Ovary (tissue), 9 donors: ENCODE measurements around the gene TBATA. TPM values are rescaled to one million over a fixed set of nuclear protein-coding genes. Genes with fewer than 3 reads are reported as not detected.

Source experiments
- DNase-seq, 5 donors: peaks; one replicate each; pipeline ENCODE4 v3.0.0-alpha.2; 2019 to 2020
- H3K27ac ChIP-seq, 2 donors: fragments of 200-600 bp; one replicate each; pipeline versions ENCODE4 v1.5.1 to v1.8.0; 2019 to 2022
- H3K27me3 ChIP-seq: fragments of 200-600 bp; one replicate; pipeline ENCODE4 v1.8.0; 2022
- H3K36me3 ChIP-seq: fragments of 200-600 bp; sonication (generic); one replicate; pipeline ENCODE4 v1.5.1; 2019
- H3K4me1 ChIP-seq: one replicate; pipeline ENCODE4 v1.8.1; 2013; ENCODE audit warnings: mild to moderate bottlenecking, moderate library complexity; ENCODE audit not compliant: insufficient read depth
- H3K4me3 ChIP-seq: fragments of 200-600 bp; sonication (generic); one replicate; pipeline ENCODE4 v1.5.1; 2017
- H3K9me3 ChIP-seq, 2 donors: fragments of 200-600 bp in 1 of 2; sonication (generic) in 1 of 2; one replicate each; pipeline versions ENCODE4 v1.5.1 to v1.8.1; 2013 to 2019; ENCODE audit warnings: mild to moderate bottlenecking in 1 of 2, moderate library complexity in 1 of 2
- CTCF ChIP-seq, 3 donors: fragments of 450-650 bp in 2 of 3; fragments of 200-600 bp in 1 of 3; IDR thresholded peaks; one replicate each; pipeline versions ENCODE4 v1.5.1 to v1.8.0; 2016 to 2022; ENCODE audit warnings: antibody characterized with exemption in 3 of 3, mild to moderate bottlenecking in 1 of 3
- EP300 ChIP-seq: sonication (generic); formaldehyde crosslinking; IDR thresholded peaks from one replicate; pipeline ENCODE4 v1.6.1; 2017; ENCODE audit warnings: antibody characterized with exemption
- POLR2A ChIP-seq: fragments of 450-650 bp; IDR thresholded peaks from one replicate; pipeline ENCODE4 v1.6.1; 2017; ENCODE audit warnings: antibody characterized with exemption, mild to moderate bottlenecking, moderate library complexity
- WGBS, 3 donors: extraction: QIAGEN DNeasy Blood & Tissue Kit in 1 of 3; methylation state at CpG; one replicate each; pipeline versions ENCODE4 v1.1.5 to v1.1.7; 2013 to 2017; 5-methylcytosine and 5-hydroxymethylcytosine counted together
- intact Hi-C, 4 donors: fragments of 100-400 bp; cut with DNase I; formaldehyde crosslinking; loops; one replicate each; pipeline versions ENCODE4 v1.11.0 to v1.15.1; 2022 to 2023
- polyA plus RNA-seq, 2 donors: library from polyadenylated mRNA; stranded (reverse); fragments of 200-250 nt in 1 of 2; fragments of 350-450 nt in 1 of 2; fragmentation: Illumina TruSeq in 1 of 2; extraction: RNeasy Lipid Tissue Mini Kit (QIAGEN cat#74804) in 1 of 2; gene quantifications; one replicate each; pipeline ENCODE4 v1.2.3, GENCODE V29; 2013 to 2014
- total RNA-seq, 7 donors: library from RNA; depleted of rRNA in 2 of 7; stranded (reverse); fragments of >200 nt in 2 of 7; fragmentation: NEBNext Ultra II Directional in 3 of 7; extraction: Animal tissue kit (Norgen Biotek cat#: 25700) in 3 of 7; gene quantifications; one replicate each; pipeline versions ENCODE4 v1.1.0 to v1.2.4, GENCODE V29; 2016 to 2023
- donor health status: DM: no; HTN: no; CAD: no; lungs with moderate emphysema.
- donor health status: DM: no; HTN: no; CAD: no.
- donor health status: Bipolar disorder and iron deficiency.
- donor health status: DM: yes; HTN: yes; CAD: no.
- donor health status: DM: no; HTN: no; CAD: no.
- donor health status: DM: yes; HTN: yes; CAD: no.

The TBATA gene
- total and polyA plus RNA-seq, 9 donors: not detected

GRCh38 chr10:70751356-70751755 is 33.8 kb downstream of the TBATA start:
- H3K27ac ChIP-seq: no peak overlapping the region
- no peaks in the 10 kb centered on the region for H3K4me1 ChIP-seq
- intact Hi-C loops: loop anchor here in 2 of 4 donors (10.0 kb wide), 1 partner anchor 287 kb away; no protein-coding TSS in a partner anchor
- H3K36me3 ChIP-seq: no peaks in the 10 kb centered on the region
- no peak for TF ChIP-seq CTCF (IDR thresholded peaks at IDR 0.05)
- TF ChIP-seq POLR2A: no peak
- no peak for TF ChIP-seq EP300
- H3K4me3 ChIP-seq: no peak overlapping the region
- no peaks in the 10 kb centered on the region for H3K9me3 ChIP-seq
- 94 to 97% (median 95%) methylated on average over 9 of the region's 9 CpGs for WGBS, 3 donors
- H3K27me3 ChIP-seq: no peaks in the 10 kb centered on the region
- no peak for DNase-seq

GRCh38 chr10:70750156-70750703 is 34.9 kb downstream of the TBATA start:
- intact Hi-C loops: loop anchor here in 2 of 4 donors (10.0 kb wide), 1 partner anchor 285 kb away; no protein-coding TSS in a partner anchor
- no peak overlapping the region for H3K27ac ChIP-seq
- 50 to 80% (median 57%) methylated on average over 3 of the region's 3 CpGs for WGBS, 3 donors
- no peak overlapping the region for H3K4me3 ChIP-seq
- TF ChIP-seq POLR2A (no peak), CTCF (IDR thresholded peaks at IDR 0.05) (no peak), EP300 (no peak)
- no peaks in the 10 kb centered on the region for H3K9me3 ChIP-seq
- no peaks in the 10 kb centered on the region for H3K27me3 ChIP-seq
- H3K4me1 ChIP-seq: no peaks in the 10 kb centered on the region
- DNase-seq: no peak
- H3K36me3 ChIP-seq: no peaks in the 10 kb centered on the region

- no peaks in the 10 kb centered on the region for H3K4me1 ChIP-seq
- H3K9me3 ChIP-seq: no peaks in the 10 kb centered on the region
- 95 to 97% (median 96%) methylated on average over 10 of the region's 10 CpGs for whole genome bisulfite sequencing, 3 donors
- no peak overlapping the region for H3K4me3 ChIP-seq
- no peak for DNase-seq
- no peak for TF ChIP-seq EP300
- TF ChIP-seq POLR2A: no peak
- no peak for TF ChIP-seq CTCF (IDR thresholded peaks at IDR 0.05)
- intact Hi-C loops: loop anchor here in 2 of 4 donors (10.0 kb wide), 1 partner anchor 285 kb away; no protein-coding TSS in a partner anchor
- H3K27me3 ChIP-seq: no peaks in the 10 kb centered on the region
- H3K27ac ChIP-seq: no peak overlapping the region
- H3K36me3 ChIP-seq: no peaks in the 10 kb centered on the region
These were observed 35.4 kb downstream of the TBATA start for GRCh38 chr10:70749756-70750155.

- 93 to 96% (median 96%) methylated on average over 10 of the region's 10 CpGs for WGBS, 3 donors
- no peak overlapping the region for H3K4me3 ChIP-seq
- no peak for DNase-seq
These were observed 36.2 kb downstream of the TBATA start for GRCh38 chr10:70748801-70749573.

More at GRCh38 chr10:70748801-70749573, 36.2 kb downstream of the TBATA start:
- Histone ChIP-seq H3K27ac (no peak overlapping the region), H3K4me1 (no peaks in the 10 kb centered on the region), H3K27me3 (no peaks in the 10 kb centered on the region), H3K9me3 (no peaks in the 10 kb centered on the region), H3K36me3 (no peaks in the 10 kb centered on the region)
- intact Hi-C loops: no loop called here
- TF ChIP-seq CTCF (IDR thresholded peaks at IDR 0.05) (no peak), EP300 (no peak), POLR2A (no peak)
